Psoas muscle (tissue), 8 donors: ENCODE measurements around the gene MGAT1. TPM values are rescaled to one million over a fixed set of nuclear protein-coding genes. Genes with fewer than 3 reads are reported as not detected.
A peak's percentile ranks its signal among the peaks of the same experiment; 100 is the strongest.

Experiments used
- ATAC-seq, 4 donors: fragments of 200-7000 bp; cut with Tn5 transposase; one replicate each; pipeline ENCODE4 v1.9.1; 2020; ENCODE audit warnings: moderate library complexity in 3 of 4, mild to moderate bottlenecking in 2 of 4
- DNase-seq, 2 donors: peaks; one replicate each; pipeline ENCODE4 v3.0.0-alpha.2; 2020
- H3K27ac ChIP-seq: fragments of 200-600 bp; one replicate; pipeline ENCODE4 v1.8.0; 2022
- H3K27me3 ChIP-seq, 3 donors: fragments of 200-600 bp in 1 of 3; one replicate each; pipeline versions ENCODE4 v1.6.1 to v1.8.0; 2013 to 2022; ENCODE audit warnings: low read length in 2 of 3, mild to moderate bottlenecking in 2 of 3, moderate library complexity in 1 of 3; ENCODE audit not compliant: insufficient read depth in 3 of 3
- H3K36me3 ChIP-seq, 2 donors: fragments of 200-600 bp in 1 of 2; one replicate each; pipeline versions ENCODE4 v1.6.1 to v1.8.0; 2013 to 2022; ENCODE audit warnings: low read depth in 1 of 2, mild to moderate bottlenecking in 1 of 2, moderate library complexity in 1 of 2; ENCODE audit not compliant: insufficient read depth in 1 of 2
- H3K4me1 ChIP-seq: fragments of 200-600 bp; one replicate; pipeline ENCODE4 v1.8.0; 2022
- H3K4me3 ChIP-seq: fragments of 200-600 bp; one replicate; pipeline ENCODE4 v1.8.0; 2022; ENCODE audit warnings: mild to moderate bottlenecking
- H3K9me3 ChIP-seq: fragments of 200-600 bp; one replicate; pipeline ENCODE4 v1.8.0; 2022
- WGBS, 3 donors: extraction: QIAGEN DNeasy Blood & Tissue Kit; methylation state at CpG; one replicate each; pipeline versions ENCODE4 v1.1.6 to v1.1.7; 2013; 5-methylcytosine and 5-hydroxymethylcytosine counted together
- intact Hi-C, 2 donors: fragments of 100-400 bp; cut with DNase I; formaldehyde crosslinking; loops; one replicate each; pipeline versions ENCODE4 v1.11.0 to v1.14.2; 2022
- polyA plus RNA-seq, 3 donors: library from polyadenylated mRNA; stranded (reverse); fragments of 200-250 nt; gene quantifications; one replicate each; pipeline ENCODE4 v1.2.3, GENCODE V29; 2013
- total RNA-seq, 4 donors: library from RNA; stranded (reverse); fragmentation: NEBNext Ultra II Directional in 2 of 4; extraction: Animal tissue kit (Norgen Biotek cat#: 25700) in 2 of 4; gene quantifications; one replicate each; pipeline versions ENCODE4 v1.2.1 to v1.2.4, GENCODE V29; 2021 to 2023
- TF ChIP-seq, protein P1 (sequence below): fragments of 200-600 bp; IDR thresholded peaks from one replicate; pipeline ENCODE4 v1.8.0; 2022; ENCODE audit warnings: antibody characterized with exemption
- donor health status: healthy with polysubstance abuse.
- donor health status: DM: no; HTN: no; CAD: no; lungs with moderate emphysema.
- donor health status: Bipolar disorder and iron deficiency.
- donor health status: healthy.
- donor health status: DM: yes; HTN: yes; CAD: no.
- donor health status: DM: no; HTN: no; CAD: no.
- donor health status: DM: no; HTN: no; CAD: no.
- donor health status: DM: yes; HTN: yes; CAD: no.

MGAT1 gene
- total and polyA plus RNA-seq, 7 donors: 53.6 to 134 (median 71.6) TPM

DNA sequence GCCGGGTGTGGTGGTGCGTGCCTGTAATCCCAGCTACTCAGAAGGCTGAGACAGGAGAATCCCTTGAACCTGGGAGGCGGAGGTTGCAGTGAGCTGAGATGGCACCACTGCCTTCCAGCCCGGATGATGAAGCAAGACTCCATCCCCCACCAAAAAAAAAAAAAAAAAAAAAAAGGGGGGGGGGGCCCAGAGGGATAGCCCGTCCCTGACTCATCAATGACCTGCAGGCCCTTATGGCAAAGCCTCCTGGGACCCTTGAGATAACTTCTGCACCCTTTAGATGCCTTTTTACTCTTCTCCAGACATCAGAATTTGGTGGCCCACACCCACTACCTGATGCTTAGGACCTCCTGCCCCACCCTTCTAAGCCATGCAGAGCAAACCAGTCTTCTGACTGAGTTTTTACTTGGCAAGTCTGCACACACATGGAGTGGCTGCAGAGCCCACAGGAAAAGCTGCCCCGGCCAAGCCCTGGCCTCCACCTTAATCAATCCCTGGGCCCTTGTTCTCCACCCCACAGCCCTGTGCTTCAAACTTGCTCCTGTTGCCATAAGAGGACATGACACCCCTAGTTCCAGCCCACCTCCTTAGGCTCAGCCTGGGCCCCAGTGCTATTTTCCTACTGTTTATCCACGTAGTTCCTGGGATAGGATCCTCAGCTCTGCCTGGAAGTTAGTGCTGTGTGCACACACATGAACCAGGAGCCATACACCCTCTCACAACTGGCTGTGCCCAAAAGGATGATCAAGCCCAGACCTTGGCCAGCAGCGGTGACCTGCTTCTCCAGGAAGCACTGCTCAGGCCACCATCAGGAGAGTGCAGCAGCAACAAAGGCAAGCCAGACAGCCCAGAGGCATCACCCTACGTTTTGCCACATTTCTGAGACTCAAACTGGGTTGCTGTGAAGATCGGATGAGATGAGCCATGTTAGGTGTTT lies 5.1 kb downstream of the MGAT1 start:
- no peak overlapping the region for H3K4me3 ChIP-seq
- TF ChIP-seq, protein P1, sequence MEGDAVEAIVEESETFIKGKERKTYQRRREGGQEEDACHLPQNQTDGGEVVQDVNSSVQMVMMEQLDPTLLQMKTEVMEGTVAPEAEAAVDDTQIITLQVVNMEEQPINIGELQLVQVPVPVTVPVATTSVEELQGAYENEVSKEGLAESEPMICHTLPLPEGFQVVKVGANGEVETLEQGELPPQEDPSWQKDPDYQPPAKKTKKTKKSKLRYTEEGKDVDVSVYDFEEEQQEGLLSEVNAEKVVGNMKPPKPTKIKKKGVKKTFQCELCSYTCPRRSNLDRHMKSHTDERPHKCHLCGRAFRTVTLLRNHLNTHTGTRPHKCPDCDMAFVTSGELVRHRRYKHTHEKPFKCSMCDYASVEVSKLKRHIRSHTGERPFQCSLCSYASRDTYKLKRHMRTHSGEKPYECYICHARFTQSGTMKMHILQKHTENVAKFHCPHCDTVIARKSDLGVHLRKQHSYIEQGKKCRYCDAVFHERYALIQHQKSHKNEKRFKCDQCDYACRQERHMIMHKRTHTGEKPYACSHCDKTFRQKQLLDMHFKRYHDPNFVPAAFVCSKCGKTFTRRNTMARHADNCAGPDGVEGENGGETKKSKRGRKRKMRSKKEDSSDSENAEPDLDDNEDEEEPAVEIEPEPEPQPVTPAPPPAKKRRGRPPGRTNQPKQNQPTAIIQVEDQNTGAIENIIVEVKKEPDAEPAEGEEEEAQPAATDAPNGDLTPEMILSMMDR: no peak
- no peak for ATAC-seq
- intact Hi-C loops: loop anchor here in 1 of 2 donors (5.0 kb wide), 1 partner anchor 60 kb away; no protein-coding TSS in a partner anchor
- H3K36me3 ChIP-seq: peaks cover 0 to 26% of the 10 kb centered on the region in 2 donors
- WGBS, 3 donors: 63 to 69% (median 64%) methylated on average over 10 of the region's 10 CpGs
- H3K4me1 ChIP-seq: peaks cover 63% of the 10 kb centered on the region
- H3K9me3 ChIP-seq: no peaks in the 10 kb centered on the region
- H3K27ac ChIP-seq: no peak overlapping the region
- no peak for DNase-seq
- no peaks in the 10 kb centered on the region for H3K27me3 ChIP-seq

DNA sequence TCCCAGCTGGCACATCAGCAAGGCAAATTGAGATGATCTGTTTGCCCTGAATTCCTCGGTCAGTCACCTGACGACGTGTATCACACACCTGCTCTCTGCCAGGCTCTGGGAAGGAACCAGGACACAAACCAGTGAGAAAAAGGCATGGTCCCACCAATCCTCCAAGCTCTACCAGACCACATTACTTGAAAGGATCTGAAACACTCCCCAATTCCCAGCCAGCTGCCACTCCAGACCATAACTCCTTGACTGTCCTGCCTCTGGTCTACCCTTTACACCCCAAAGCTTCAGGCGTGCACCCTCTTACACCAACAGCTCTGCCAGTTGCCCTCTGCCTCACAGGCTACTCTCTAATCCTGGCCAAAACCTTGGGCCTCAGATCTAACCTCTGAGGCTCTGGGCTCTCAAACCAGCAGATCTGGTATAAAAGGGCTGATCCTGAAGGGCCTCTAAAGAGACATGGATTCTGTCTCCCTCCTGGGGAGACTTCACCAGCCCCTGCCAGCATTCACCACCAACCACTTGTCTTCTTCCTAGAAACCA lies 6.8 kb downstream of the MGAT1 start:
- peaks cover 0 to 42% of the 10 kb centered on the region in 2 donors for H3K36me3 ChIP-seq
- intact Hi-C loops: loop anchor here in 1 of 2 donors (5.0 kb wide), 1 partner anchor 61 kb away; no protein-coding TSS in a partner anchor
- ATAC-seq (no peak), DNase-seq (no peak)
- H3K4me1 ChIP-seq: peaks cover 51% of the 10 kb centered on the region
- no peaks in the 10 kb centered on the region for H3K9me3 ChIP-seq
- WGBS, 3 donors: 23 to 43% (median 27%) methylated on average over 4 of the region's 4 CpGs
- H3K27me3 ChIP-seq: no peaks in the 10 kb centered on the region
- no peak overlapping the region for H3K4me3 ChIP-seq
- TF ChIP-seq, protein P1: no peak
- H3K27ac ChIP-seq: no peak overlapping the region

DNA sequence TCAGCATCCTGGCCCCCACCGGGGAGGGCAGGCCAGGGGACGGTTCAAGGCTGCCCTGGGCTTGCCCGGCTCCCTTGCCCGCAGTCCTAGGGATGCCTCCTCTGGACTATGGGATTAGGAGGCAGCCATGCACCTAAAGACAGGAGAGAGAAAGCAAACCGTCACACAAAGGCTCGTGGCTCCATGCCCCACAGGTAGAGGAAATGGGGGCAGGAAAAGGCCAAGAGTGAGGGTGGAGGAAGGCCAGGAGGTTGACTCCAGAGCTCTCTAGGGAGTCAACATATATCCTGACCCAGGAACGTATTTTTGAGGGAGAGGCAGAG lies 9.7 kb downstream of the MGAT1 start:
- peak in 1 of 4 donors; percentile 30 for ATAC-seq
- Histone ChIP-seq H3K4me1 (peaks cover 22% of the 10 kb centered on the region), H3K27ac (no peak overlapping the region), H3K9me3 (no peaks in the 10 kb centered on the region), H3K36me3 (peaks cover 0 to 57% of the 10 kb centered on the region in 2 donors), H3K27me3 (no peaks in the 10 kb centered on the region), H3K4me3 (no peak overlapping the region)
- TF ChIP-seq, protein P1: no peak
- intact Hi-C loops: no loop called here
- 76 to 81% (median 76%) methylated on average over 7 of the region's 7 CpGs for WGBS, 3 donors
- no peak for DNase-seq

DNA sequence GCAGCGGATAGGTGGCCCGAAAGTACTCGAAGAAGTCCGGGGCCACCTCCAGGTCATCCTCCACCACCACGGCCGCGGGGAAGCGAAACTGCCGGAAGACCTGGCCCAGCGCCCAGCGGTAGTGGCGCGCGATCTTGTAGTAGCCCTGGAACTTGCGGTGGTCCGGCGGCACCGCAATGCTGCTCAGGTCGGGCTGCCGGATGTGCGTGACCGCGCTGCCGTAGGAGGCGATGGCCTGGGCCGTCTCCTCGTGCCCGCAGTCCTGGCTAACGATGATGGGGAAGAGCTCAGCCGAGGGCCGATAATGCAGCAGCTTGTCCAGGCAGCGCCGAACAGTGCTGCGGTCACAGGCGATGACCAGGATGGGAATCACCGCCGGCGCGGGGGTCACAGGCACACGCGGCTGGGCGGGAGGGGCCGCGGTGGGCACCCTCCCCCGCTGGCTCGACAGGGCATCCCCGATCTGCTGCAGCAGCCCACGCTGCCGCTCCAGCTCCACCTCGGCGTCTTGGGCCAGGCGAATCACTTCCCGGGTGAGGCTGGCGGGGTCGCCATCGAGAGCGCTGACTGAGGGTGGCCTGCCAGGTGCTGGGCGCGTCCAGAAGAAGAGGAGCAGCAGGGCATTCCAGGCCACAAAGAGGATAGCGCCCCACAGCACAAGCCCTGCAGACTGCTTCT lies 10.2 kb downstream of the MGAT1 start:
- intact Hi-C loops: no loop called here
- no peak for DNase-seq
- H3K4me1 ChIP-seq: peaks cover 17% of the 10 kb centered on the region
- WGBS, 3 donors: 84 to 89% (median 87%) methylated on average over 58 to 60 of the region's 60 CpGs
- no peaks in the 10 kb centered on the region for H3K27me3 ChIP-seq
- ATAC-seq: peak in 2 of 4 donors; percentile 13 to 24
- H3K9me3 ChIP-seq: no peaks in the 10 kb centered on the region
- H3K27ac ChIP-seq: no peak overlapping the region
- TF ChIP-seq, protein P1: no peak
- peaks cover 0 to 57% of the 10 kb centered on the region in 2 donors for H3K36me3 ChIP-seq
- no peak overlapping the region for H3K4me3 ChIP-seq
